Tibial nerve (tissue), 4 donors: ENCODE results near the gene FAM13B.

Experiments used
- EP300 ChIP-seq, 2 donors: sonication (generic); formaldehyde crosslinking; IDR thresholded peaks; one replicate each; pipeline ENCODE4 v1.6.1; 2017; ENCODE audit warnings: antibody characterized with exemption in 2 of 2, mild to moderate bottlenecking in 1 of 2
- POLR2A ChIP-seq, 2 donors: fragments of 450-650 bp; IDR thresholded peaks; one replicate each; pipeline ENCODE4 v1.6.1; 2017; ENCODE audit warnings: antibody characterized with exemption in 2 of 2, mild to moderate bottlenecking in 2 of 2, moderate library complexity in 2 of 2
- TF ChIP-seq, protein P1 (sequence below), 5 experiments: fragments of 200-600 bp in 3 of 5; fragments of 450-650 bp in 2 of 5; sonication (generic) in 3 of 5; IDR thresholded peaks; one replicate each; pipeline ENCODE4 v1.5.1; 2016 to 2019; ENCODE audit warnings: antibody characterized with exemption in 5 of 5, mild to moderate bottlenecking in 3 of 5, moderate library complexity in 2 of 5

DNA sequence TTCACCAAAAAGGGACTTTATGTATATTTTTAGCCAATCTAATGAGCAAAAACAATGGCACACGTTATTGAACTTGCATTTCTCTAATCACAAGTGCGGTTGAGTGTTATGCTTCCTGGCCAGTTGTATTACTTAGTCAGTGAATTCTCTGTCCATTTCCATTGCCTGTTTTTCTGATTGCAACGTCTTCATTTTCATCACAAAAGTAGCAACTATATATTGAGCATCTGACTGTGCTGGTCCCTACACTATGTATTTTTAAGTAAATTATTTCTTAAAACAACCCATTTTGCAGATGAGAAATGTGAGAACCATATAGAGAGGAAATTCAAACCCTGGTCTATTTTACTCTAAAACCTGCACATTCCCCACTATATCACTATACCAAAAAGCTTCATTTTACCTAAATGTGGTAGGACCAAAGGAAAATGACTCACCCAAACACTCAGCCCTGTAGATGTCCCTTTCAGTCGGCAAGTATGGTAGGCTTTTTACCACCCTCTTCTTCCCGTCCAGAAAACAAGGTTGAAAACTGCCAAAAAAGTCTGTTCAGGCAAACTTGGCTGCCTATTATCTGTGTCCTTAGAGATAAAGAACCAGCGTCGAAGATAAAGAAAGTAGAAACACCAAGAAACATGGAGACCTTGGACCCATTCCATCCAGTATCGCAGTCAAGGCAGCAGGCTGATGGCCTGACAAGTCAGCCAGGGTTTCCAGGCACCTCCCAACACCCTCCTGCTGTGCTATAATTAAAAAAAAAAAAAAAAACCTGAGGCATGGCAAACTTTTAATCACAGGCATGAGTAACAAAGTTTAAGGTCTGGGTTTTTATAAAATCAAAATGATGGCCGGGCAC lies 18.8 kb upstream of the FAM13B start:
- TF ChIP-seq POLR2A (IDR thresholded peaks at IDR 0.05) (no peak), EP300 (IDR thresholded peaks at IDR 0.05) (no peak)
- TF ChIP-seq, protein P1, sequence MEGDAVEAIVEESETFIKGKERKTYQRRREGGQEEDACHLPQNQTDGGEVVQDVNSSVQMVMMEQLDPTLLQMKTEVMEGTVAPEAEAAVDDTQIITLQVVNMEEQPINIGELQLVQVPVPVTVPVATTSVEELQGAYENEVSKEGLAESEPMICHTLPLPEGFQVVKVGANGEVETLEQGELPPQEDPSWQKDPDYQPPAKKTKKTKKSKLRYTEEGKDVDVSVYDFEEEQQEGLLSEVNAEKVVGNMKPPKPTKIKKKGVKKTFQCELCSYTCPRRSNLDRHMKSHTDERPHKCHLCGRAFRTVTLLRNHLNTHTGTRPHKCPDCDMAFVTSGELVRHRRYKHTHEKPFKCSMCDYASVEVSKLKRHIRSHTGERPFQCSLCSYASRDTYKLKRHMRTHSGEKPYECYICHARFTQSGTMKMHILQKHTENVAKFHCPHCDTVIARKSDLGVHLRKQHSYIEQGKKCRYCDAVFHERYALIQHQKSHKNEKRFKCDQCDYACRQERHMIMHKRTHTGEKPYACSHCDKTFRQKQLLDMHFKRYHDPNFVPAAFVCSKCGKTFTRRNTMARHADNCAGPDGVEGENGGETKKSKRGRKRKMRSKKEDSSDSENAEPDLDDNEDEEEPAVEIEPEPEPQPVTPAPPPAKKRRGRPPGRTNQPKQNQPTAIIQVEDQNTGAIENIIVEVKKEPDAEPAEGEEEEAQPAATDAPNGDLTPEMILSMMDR (IDR thresholded peaks at IDR 0.05): no peak
